Endothelial cell of umbilical vein (primary cell): ENCODE results near the gene ST8SIA6.

Experiments
- CTCF ChIP-seq, 2 donors: IDR thresholded peaks; 1 replicate in 1 of 2; 2 replicates in 1 of 2; pipeline ENCODE4 v1.5.1; 2011; ENCODE audit warnings: low read length in 2 of 2, mild to moderate bottlenecking in 2 of 2, moderate library complexity in 2 of 2, control low read depth in 1 of 2, inconsistent platforms in 1 of 2, low read depth in 1 of 2; ENCODE audit not compliant: insufficient read depth in 1 of 2; ENCODE audit errors: extremely low read depth in 1 of 2
- EZH2 ChIP-seq: IDR thresholded peaks from 2 replicates; pipeline ENCODE4 v1.6.1; 2012; ENCODE audit warnings: borderline replicate concordance, low read depth, mild to moderate bottlenecking, moderate library complexity, low read length, inconsistent platforms; ENCODE audit not compliant: severe bottlenecking
- MAX ChIP-seq: IDR thresholded peaks from 2 replicates; pipeline ENCODE4 v1.6.1; 2011; ENCODE audit not compliant: insufficient read depth, insufficient read length
- POLR2A ChIP-seq: IDR thresholded peaks from 2 replicates; pipeline ENCODE4 v1.6.1; 2012; ENCODE audit warnings: low read depth, mild to moderate bottlenecking, control low read depth, low read length

GRCh38 chr10:17380016-17380415 is 74.4 kb downstream of the ST8SIA6 start:
- TF ChIP-seq MAX (no peak), POLR2A (no peak), CTCF (IDR thresholded peaks at IDR 0.05; ENCODE audit: extremely low read depth in 1 of 2, insufficient read depth in 1 of 2, low read depth in 1 of 2, low read length in 2 of 2) (no peak), EZH2 (no peak)
